K562 (cell line): Measurements from ENCODE around the gene STON2. TPM values are rescaled to one million over a fixed set of nuclear protein-coding genes. Genes with fewer than 3 reads are reported as not detected.

Source experiments
- E2F4 ChIP-seq: sonication (generic); formaldehyde crosslinking; IDR thresholded peaks from 2 replicates; pipeline ENCODE4 v1.8.0; 2022; ENCODE audit warnings: mild to moderate bottlenecking, low read depth, missing genetic modification reagents
- HDAC3 ChIP-seq: fragments of 450-650 bp; IDR thresholded peaks from 2 replicates; pipeline ENCODE4 v1.6.1; 2018; ENCODE audit warnings: borderline replicate concordance, mild to moderate bottlenecking, moderate library complexity; ENCODE audit not compliant: partially characterized antibody
- HMBOX1 ChIP-seq: sonication (generic); IDR thresholded peaks from 2 replicates; pipeline ENCODE4 v1.6.1; 2016
- HNRNPUL1 ChIP-seq: fragments of 200-400 bp; formaldehyde crosslinking; IDR thresholded peaks from 2 replicates; pipeline ENCODE4 v1.6.1; 2017; ENCODE audit warnings: low read length
- ID3 ChIP-seq, 2 experiments: fragments of 250-450 bp in 1 of 2; fragments of 450-650 bp in 1 of 2; sonication (Bioruptor Pico) in 1 of 2; IDR thresholded peaks; 2 replicates each; pipeline versions ENCODE4 v1.6.1 to v1.8.0; 2016 to 2021; ENCODE audit warnings: mild to moderate bottlenecking in 2 of 2, moderate library complexity in 2 of 2, missing compliant biosample characterization in 1 of 2, missing genetic modification characterization in 1 of 2
- KDM1A ChIP-seq, 2 experiments: fragments of 450-650 bp; IDR thresholded peaks; 2 replicates each; pipeline ENCODE4 v1.6.1; 2016; ENCODE audit warnings: mild to moderate bottlenecking in 2 of 2
- KDM5B ChIP-seq: fragments of 200-600 bp; sonication (generic); IDR thresholded peaks from 2 replicates; pipeline ENCODE4 v1.6.1; 2012; ENCODE audit warnings: low read depth, mild to moderate bottlenecking, moderate library complexity, low read length, control low read depth, inconsistent platforms; ENCODE audit not compliant: insufficient replicate concordance
- NCOR1 ChIP-seq: fragments of 450-650 bp; IDR thresholded peaks from 2 replicates; pipeline ENCODE4 v1.6.1; 2016; ENCODE audit warnings: mild to moderate bottlenecking, moderate library complexity
- NFRKB ChIP-seq: fragments of 450-650 bp; IDR thresholded peaks from 2 replicates; pipeline ENCODE4 v1.6.1; 2016; ENCODE audit warnings: low read depth
- RNF219 ChIP-seq: fragments of 250-450 bp; sonication (Bioruptor Pico); IDR thresholded peaks from 2 replicates; pipeline ENCODE4 v1.5.0; 2022; ENCODE audit warnings: mild to moderate bottlenecking
- SAFB2 ChIP-seq: fragments of 200-400 bp; formaldehyde crosslinking; IDR thresholded peaks from 2 replicates; pipeline ENCODE4 v1.6.1; 2018; ENCODE audit warnings: borderline replicate concordance, low read length, low read depth, moderate library complexity; ENCODE audit not compliant: severe bottlenecking
- SMARCE1 ChIP-seq: fragments of 450-650 bp; IDR thresholded peaks from 2 replicates; pipeline ENCODE4 v1.7.1; 2016; ENCODE audit warnings: mild to moderate bottlenecking
- SOX6 ChIP-seq: fragments of 450-650 bp; IDR thresholded peaks from 2 replicates; pipeline ENCODE4 v1.6.1; 2014; ENCODE audit warnings: mild to moderate bottlenecking
- ZNF121 ChIP-seq: sonication (generic); formaldehyde crosslinking; conservative IDR thresholded peaks from 2 replicates; pipeline ENCODE4 v1.8.0; 2022; ENCODE audit warnings: missing genetic modification reagents
- ZNF175 ChIP-seq: fragments of 200-800 bp; sonication (Bioruptor generic); IDR thresholded peaks from 2 replicates; pipeline ENCODE4 v1.6.1; 2016; ENCODE audit warnings: low read depth, mild to moderate bottlenecking, missing genetic modification characterization, missing compliant biosample characterization
- ZNF23 ChIP-seq: fragments of 250-450 bp; sonication (Bioruptor Pico); IDR thresholded peaks from 2 replicates; pipeline ENCODE4 v1.4.0; 2020; ENCODE audit warnings: mild to moderate bottlenecking
- ZNF592 ChIP-seq: fragments of 450-650 bp; IDR thresholded peaks from 2 replicates; pipeline ENCODE4 v1.6.1; 2017; ENCODE audit warnings: antibody characterized with exemption, mild to moderate bottlenecking
- polyA plus RNA-seq, 8 experiments: library from polyadenylated mRNA; depleted of rRNA in 4 of 8; stranded (reverse) in 5 of 8; unstranded in 3 of 8; fragments of >200 nt; fragmentation: Nextera tagmentation in 2 of 8; fragmentation: Illumina TruSeq in 1 of 8; extraction: Ambion mirVana in 2 of 8; extraction: Trizol in 1 of 8; gene quantifications; 2 replicates each; pipeline versions ENCODE4 v1.2.1 to v1.2.3, GENCODE V29; 2011 to 2014; ENCODE audit warnings: inconsistent platforms in 1 of 8, missing spikeins in 1 of 8
- total RNA-seq, 7 experiments: library from RNA; depleted of rRNA in 6 of 7; stranded (reverse); fragments of >200 nt in 6 of 7; fragmentation: Illumina TruSeq in 2 of 7; extraction: Trizol in 2 of 7; gene quantifications; 2 replicates each; pipeline versions ENCODE4 v1.2.1 to v1.2.3, GENCODE V29; 2011 to 2021; ENCODE audit warnings: low replicate concordance in 1 of 7

Gene STON2
- total and polyA plus RNA-seq, 9 of the 15 experiments (the other 6 are each of a cell fraction or from before 2014, with no cell fraction given), result 7.8 to 99.3 (median 53.5) TPM

- TF ChIP-seq NCOR1, result peak; percentile 71
- no peak for TF ChIP-seq SAFB2
- no peak for TF ChIP-seq ZNF23
- peak; percentile 54 for TF ChIP-seq SOX6
- TF ChIP-seq ZNF592, result peak; percentile 55
- peak; percentile 88 for TF ChIP-seq SMARCE1
- TF ChIP-seq ZNF175, result no peak
- TF ChIP-seq ZNF121 (CRISPR knock-in tag), result no peak
- no peak for TF ChIP-seq KDM5B
- TF ChIP-seq KDM1A (IDR thresholded peaks at IDR 0.05), result peak; percentile 60 to 67
- peak; percentile 45; the same call in 1 of the 2 replicates for TF ChIP-seq HMBOX1
- no peak for TF ChIP-seq HNRNPUL1
- TF ChIP-seq ID3 (CRISPR knock-in tag; IDR thresholded peaks at IDR 0.05), result no peak
- TF ChIP-seq ID3 (tag; IDR thresholded peaks at IDR 0.05), result no peak
- peak; percentile 65 for TF ChIP-seq HDAC3
- TF ChIP-seq RNF219 (CRISPR knock-in tag), result no peak
- no peak for TF ChIP-seq E2F4 (CRISPR knock-in tag)
- TF ChIP-seq NFRKB, result no peak
Observed at GRCh38 chr14:81434230-81434629, 34.1 kb upstream of the STON2 start (continued).
